Measurements from ENCODE around the gene PIK3CB. TPM values are rescaled to one million over a fixed set of nuclear protein-coding genes. Genes with fewer than 3 reads are reported as not detected.
A peak's percentile ranks its signal among the peaks of the same experiment; 100 is the strongest.

The PIK3CB gene
- total RNA-seq, 1 experiment from 2014 or later = 8.3 TPM

DNA sequence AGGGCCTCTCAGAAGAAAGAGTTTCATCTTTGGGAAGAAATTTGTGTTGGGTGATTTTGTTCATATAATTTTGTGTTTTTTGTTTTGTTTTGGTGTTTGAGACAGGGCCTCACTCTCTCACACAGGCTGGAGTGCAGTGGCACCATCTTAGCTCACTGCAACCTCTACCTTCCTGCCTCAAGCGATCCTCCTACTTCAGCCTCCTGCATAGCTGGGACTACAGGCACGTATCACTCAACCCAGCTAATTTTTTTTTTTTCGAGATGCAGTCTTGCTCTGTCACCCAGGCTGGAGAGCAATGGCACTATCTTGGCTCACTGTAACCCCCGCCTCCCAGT is 29.0 kb upstream of the PIK3CB start:
- intact Hi-C loops (cut with micrococcal nuclease) = loop anchor here (1.0 to 2.0 kb wide), 2 partner anchors 27 to 52 kb away; no protein-coding TSS in a partner anchor
- no peaks in the 10 kb centered on the region for H3K9me3 ChIP-seq (ENCODE audit: low read length)
- CTCF ChIA-PET = interaction anchor here (1.0 kb wide), 1 partner anchor 52 kb away, joined by 4 read pairs; no protein-coding TSS in a partner anchor
- peaks cover 23% of the 10 kb centered on the region for H3K4me1 ChIP-seq (ENCODE audit: insufficient read depth, low read length)
- H3K4me2 ChIP-seq (ENCODE audit: low read length) = peak overlapping the region; percentile 79
- no peaks in the 10 kb centered on the region for H3K27me3 ChIP-seq (ENCODE audit: low read length)
- ATAC-seq (no peak), DNase-seq (no peak)
- no peaks in the 10 kb centered on the region for H3F3A ChIP-seq (ENCODE audit: low read length, unreplicated experiment)
- TF ChIP-seq EZH2 (IDR thresholded peaks at IDR 0.05; ENCODE audit: low read length, unreplicated experiment) = no peak
- no peak for TF ChIP-seq EZH2phosphoT487 (IDR thresholded peaks at IDR 0.05; ENCODE audit: borderline replicate concordance, low read length)
- TF ChIP-seq, protein P1, sequence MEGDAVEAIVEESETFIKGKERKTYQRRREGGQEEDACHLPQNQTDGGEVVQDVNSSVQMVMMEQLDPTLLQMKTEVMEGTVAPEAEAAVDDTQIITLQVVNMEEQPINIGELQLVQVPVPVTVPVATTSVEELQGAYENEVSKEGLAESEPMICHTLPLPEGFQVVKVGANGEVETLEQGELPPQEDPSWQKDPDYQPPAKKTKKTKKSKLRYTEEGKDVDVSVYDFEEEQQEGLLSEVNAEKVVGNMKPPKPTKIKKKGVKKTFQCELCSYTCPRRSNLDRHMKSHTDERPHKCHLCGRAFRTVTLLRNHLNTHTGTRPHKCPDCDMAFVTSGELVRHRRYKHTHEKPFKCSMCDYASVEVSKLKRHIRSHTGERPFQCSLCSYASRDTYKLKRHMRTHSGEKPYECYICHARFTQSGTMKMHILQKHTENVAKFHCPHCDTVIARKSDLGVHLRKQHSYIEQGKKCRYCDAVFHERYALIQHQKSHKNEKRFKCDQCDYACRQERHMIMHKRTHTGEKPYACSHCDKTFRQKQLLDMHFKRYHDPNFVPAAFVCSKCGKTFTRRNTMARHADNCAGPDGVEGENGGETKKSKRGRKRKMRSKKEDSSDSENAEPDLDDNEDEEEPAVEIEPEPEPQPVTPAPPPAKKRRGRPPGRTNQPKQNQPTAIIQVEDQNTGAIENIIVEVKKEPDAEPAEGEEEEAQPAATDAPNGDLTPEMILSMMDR (conservative IDR thresholded peaks at IDR 0.05; ENCODE audit: low read depth, low read length) = no peak
- no peaks in the 10 kb centered on the region for H3K79me2 ChIP-seq (ENCODE audit: low read length)
- BruUV-seq (replicated peaks) = TSS peak; percentile 89
- no peaks in the 10 kb centered on the region for H4K20me1 ChIP-seq (ENCODE audit: low read length)
- peak overlapping the region; percentile 79 for H3K9ac ChIP-seq (ENCODE audit: low read length)
- no peaks in the 10 kb centered on the region for H3K36me3 ChIP-seq (ENCODE audit: low read depth, low read length)
- H3K9me2 ChIP-seq (replicated peaks; ENCODE audit: low read length) = no peaks in the 10 kb centered on the region
- POLR2A ChIA-PET (ENCODE audit: unreplicated experiment) = interaction anchor here (0.6 kb wide), 1 partner anchor 16 kb away, joined by 6 read pairs; no protein-coding TSS in a partner anchor
- peak overlapping the region; percentile 77 for H2AFZ ChIP-seq (ENCODE audit: low read length)
- peak overlapping the region; percentile 98 for H3K27ac ChIP-seq (ENCODE audit: low read length)
- no peak overlapping the region for H3K4me3 ChIP-seq (ENCODE audit: low read length)

DNA sequence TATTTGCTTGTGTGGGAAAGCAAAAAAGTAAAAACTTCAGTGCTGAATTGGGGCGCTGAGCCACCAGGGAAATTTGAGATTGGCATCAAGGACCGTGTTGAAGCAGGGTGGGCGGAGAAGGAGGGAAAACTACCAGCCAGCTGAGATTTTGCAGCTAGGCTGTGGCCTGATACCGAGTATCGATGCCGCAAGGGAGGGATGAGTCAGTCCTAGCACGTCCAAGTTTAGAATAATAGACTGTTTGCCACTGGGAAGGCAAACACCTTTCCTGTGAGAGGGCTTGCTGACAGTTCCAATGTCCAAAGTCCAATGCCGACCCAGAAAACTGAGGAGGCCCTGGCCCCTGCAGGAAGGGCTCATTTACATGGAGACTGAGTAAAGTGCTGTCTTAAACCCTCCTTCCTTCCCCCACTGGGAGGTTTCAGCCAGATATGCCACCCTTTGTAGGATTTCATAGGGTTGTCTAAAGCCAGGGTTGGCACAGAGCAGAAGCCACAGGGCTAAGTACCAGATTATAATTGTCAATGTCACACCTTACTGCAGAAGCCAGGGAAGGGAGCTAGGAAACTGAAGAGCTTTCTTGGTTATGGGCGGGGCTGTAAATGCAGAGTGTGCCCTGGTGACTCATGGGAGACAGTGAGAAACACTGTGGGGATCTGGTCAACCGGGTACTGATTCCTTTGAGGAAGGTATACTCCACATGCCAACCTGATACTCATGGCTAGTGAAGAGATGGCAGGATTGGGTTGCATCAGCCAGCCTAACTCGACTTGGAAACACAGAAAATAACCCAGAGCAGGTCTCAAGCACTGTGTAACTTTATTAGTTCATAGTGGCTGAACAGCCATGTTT is 28.4 kb upstream of the PIK3CB start:
- H3K9me3 ChIP-seq (ENCODE audit: low read length) = no peaks in the 10 kb centered on the region
- ATAC-seq = peak; percentile 97
- peak overlapping the region; percentile 40; the same call in 1 of the 2 replicates for H3K4me3 ChIP-seq (ENCODE audit: low read length)
- H2AFZ ChIP-seq (ENCODE audit: low read length) = peak overlapping the region; percentile 77
- no peaks in the 10 kb centered on the region for H3K9me2 ChIP-seq (replicated peaks; ENCODE audit: low read length)
- intact Hi-C loops (cut with micrococcal nuclease) = loop anchor here (1.0 to 2.0 kb wide), 2 partner anchors 28 to 52 kb away; no protein-coding TSS in a partner anchor
- peak overlapping the region; percentile 79 for H3K4me2 ChIP-seq (ENCODE audit: low read length)
- H3K36me3 ChIP-seq (ENCODE audit: low read depth, low read length) = no peaks in the 10 kb centered on the region
- ChIA-PET CTCF (interaction anchor here (0.6 to 1.4 kb wide), 4 partner anchors 52 to 384 kb away, joined by 3 to 6 read pairs (median 4); no protein-coding TSS in a partner anchor), POLR2A (ENCODE audit: unreplicated experiment) (interaction anchor here (0.6 to 1.1 kb wide), 4 partner anchors 10 to 53 kb away, joined by 3 to 7 read pairs (median 6); no protein-coding TSS in a partner anchor)
- TF ChIP-seq, protein P1 (conservative IDR thresholded peaks at IDR 0.05; ENCODE audit: low read depth, low read length) = no peak
- TF ChIP-seq EZH2phosphoT487 (IDR thresholded peaks at IDR 0.05; ENCODE audit: borderline replicate concordance, low read length) (no peak), EZH2 (IDR thresholded peaks at IDR 0.05; ENCODE audit: low read length, unreplicated experiment) (no peak)
- no peaks in the 10 kb centered on the region for H3K79me2 ChIP-seq (ENCODE audit: low read length)
- peak; percentile 88 for DNase-seq
- H3K27me3 ChIP-seq (ENCODE audit: low read length) = no peaks in the 10 kb centered on the region
- peak overlapping the region; percentile 79 for H3K9ac ChIP-seq (ENCODE audit: low read length)
- H3F3A ChIP-seq (ENCODE audit: low read length, unreplicated experiment) = no peaks in the 10 kb centered on the region
- peak overlapping the region; percentile 98 for H3K27ac ChIP-seq (ENCODE audit: low read length)
- no peaks in the 10 kb centered on the region for H4K20me1 ChIP-seq (ENCODE audit: low read length)
- H3K4me1 ChIP-seq (ENCODE audit: insufficient read depth, low read length) = peaks cover 23% of the 10 kb centered on the region
- BruUV-seq (replicated peaks) = no TSS peak

All from PC-3 (cell line).